Urinary bladder (tissue), 4 donors: ENCODE measurements around the gene ADK. TPM values are rescaled to one million over a fixed set of nuclear protein-coding genes. Genes with fewer than 3 reads are reported as not detected.
"Not testable (repeated sequence)": the region's sequence is repeated elsewhere in the genome, so short reads cannot be mapped to it uniquely, and the experiment has no call there.

Experiments used
- DNase-seq: peaks from one replicate; pipeline ENCODE4 v3.0.0-alpha.2; 2015; ENCODE audit errors: extremely low spot score
- H3K27ac ChIP-seq: one replicate; pipeline ENCODE4 v1.5.1; 2013; ENCODE audit warnings: low read depth, mild to moderate bottlenecking, moderate library complexity
- H3K36me3 ChIP-seq: one replicate; pipeline ENCODE4 v1.6.1; 2013; ENCODE audit warnings: mild to moderate bottlenecking, moderate library complexity; ENCODE audit not compliant: insufficient read depth
- H3K4me1 ChIP-seq: one replicate; pipeline ENCODE4 v1.6.1; 2013; ENCODE audit warnings: mild to moderate bottlenecking, moderate library complexity; ENCODE audit not compliant: insufficient read depth
- H3K4me3 ChIP-seq: one replicate; pipeline ENCODE4 v1.5.1; 2013; ENCODE audit warnings: low read depth, low read length
- WGBS: extraction: QIAGEN DNeasy Blood & Tissue Kit; methylation state at CpG from one replicate; pipeline ENCODE4 v1.1.7; 2013; 5-methylcytosine and 5-hydroxymethylcytosine counted together
- polyA plus RNA-seq: library from polyadenylated mRNA; stranded (reverse); fragments of 200-250 nt; gene quantifications from one replicate; pipeline ENCODE4 v1.2.3, GENCODE V29; 2013
- total RNA-seq: library from RNA; depleted of rRNA; stranded (reverse); fragments of >200 nt; gene quantifications from one replicate; pipeline ENCODE4 v1.2.3, GENCODE V29; 2014
- donor health status: healthy with polysubstance abuse.
- donor health status: healthy.

Gene ADK
- total and polyA plus RNA-seq, 2 donors: 14.2 to 42.8 TPM

DNA sequence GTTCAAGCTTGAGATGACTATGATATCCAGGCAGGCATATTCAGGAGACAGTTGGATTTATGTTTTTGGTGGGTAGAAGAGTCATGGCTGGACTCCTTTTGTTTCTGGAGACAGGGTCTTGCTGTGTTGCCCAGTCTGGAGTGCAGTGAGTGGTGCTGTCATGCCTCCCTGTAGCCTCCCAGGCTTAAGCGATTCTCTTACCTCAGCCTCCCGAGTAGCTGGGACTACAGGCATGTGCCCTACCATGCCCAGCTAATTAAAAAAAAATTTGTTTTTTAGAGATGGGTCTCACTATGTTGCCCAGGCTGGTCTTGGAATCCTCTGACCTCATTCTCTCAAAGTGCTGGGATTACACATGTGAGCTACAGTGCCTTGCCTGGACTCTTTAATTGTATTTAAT lies 62.0 kb downstream of the ADK start:
- no peak for DNase-seq
- 98% methylated on average over 2 of the region's 2 CpGs for WGBS
- H3K27ac ChIP-seq: no peak overlapping the region
- no peak overlapping the region for H3K4me3 ChIP-seq
- no peaks in the 10 kb centered on the region for H3K36me3 ChIP-seq
- no peaks in the 10 kb centered on the region for H3K4me1 ChIP-seq

DNA sequence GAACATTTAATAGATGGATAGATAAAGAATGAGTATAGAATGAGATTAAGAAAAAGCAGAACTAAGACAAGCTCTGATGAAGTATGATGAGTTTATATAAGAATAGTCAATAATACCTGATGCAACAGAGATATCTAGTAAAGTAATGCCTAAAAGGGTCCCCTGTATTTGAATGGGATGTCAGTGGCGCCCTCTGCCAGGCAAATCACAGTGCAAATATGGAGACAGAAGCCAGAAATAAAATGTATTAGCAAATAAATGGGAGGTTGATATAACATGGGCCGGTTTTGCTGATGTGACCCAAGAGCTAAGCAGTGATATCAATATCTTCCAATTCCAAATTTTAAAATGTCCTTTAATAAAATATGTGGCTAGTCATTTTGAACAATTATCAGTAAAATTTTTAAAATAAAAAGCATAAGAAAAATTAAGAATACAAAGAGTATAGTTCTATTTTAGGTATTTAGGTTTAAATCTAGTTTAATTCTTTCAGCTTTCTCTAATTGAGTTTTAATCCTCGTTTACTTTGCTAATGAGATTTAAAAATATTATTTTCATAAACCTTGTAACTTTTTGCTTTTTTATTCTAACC lies 62.6 kb downstream of the ADK start:
- no peak overlapping the region for H3K4me3 ChIP-seq
- H3K4me1 ChIP-seq: no peaks in the 10 kb centered on the region
- WGBS: 67% methylated on average over 3 of the region's 3 CpGs
- no peak for DNase-seq
- H3K27ac ChIP-seq: no peak overlapping the region
- H3K36me3 ChIP-seq: no peaks in the 10 kb centered on the region

- 95% methylated on average over 13 of the region's 13 CpGs for WGBS
- H3K36me3 ChIP-seq, H3K27ac ChIP-seq, H3K4me3 ChIP-seq, H3K4me1 ChIP-seq, DNase-seq: not testable (repeated sequence)
These were observed 66.1 kb downstream of the ADK start for GRCh38 chr10:74217110-74217509.

DNA sequence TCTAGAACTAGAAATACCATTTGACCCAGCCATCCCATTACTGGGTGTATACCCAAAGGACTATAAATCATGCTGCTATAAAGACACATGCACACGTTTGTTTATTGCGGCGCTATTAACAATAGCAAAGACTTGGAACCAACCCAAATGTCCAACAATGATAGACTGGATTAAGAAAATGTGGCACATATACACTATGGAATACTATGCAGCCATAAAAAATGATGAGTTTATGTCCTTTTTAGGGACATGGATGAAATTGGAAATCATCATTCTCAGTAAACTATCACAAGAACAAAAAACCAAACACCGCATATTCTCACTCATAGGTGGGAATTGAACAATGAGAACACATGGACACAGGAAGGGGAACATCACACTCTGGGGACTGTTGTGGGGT lies 71.4 kb downstream of the ADK start:
- not testable (repeated sequence) for H3K27ac ChIP-seq, H3K4me1 ChIP-seq, H3K4me3 ChIP-seq, DNase-seq, H3K36me3 ChIP-seq
- 84% methylated on average over 3 of the region's 4 CpGs for WGBS

- no peak overlapping the region for H3K4me3 ChIP-seq
- no peak for DNase-seq
- 80% methylated on average over 9 of the region's 9 CpGs for WGBS
- H3K27ac ChIP-seq: no peak overlapping the region
- H3K4me1 ChIP-seq: no peaks in the 10 kb centered on the region
- no peaks in the 10 kb centered on the region for H3K36me3 ChIP-seq
These were observed 72.9 kb downstream of the ADK start for GRCh38 chr10:74223755-74224529.

DNA sequence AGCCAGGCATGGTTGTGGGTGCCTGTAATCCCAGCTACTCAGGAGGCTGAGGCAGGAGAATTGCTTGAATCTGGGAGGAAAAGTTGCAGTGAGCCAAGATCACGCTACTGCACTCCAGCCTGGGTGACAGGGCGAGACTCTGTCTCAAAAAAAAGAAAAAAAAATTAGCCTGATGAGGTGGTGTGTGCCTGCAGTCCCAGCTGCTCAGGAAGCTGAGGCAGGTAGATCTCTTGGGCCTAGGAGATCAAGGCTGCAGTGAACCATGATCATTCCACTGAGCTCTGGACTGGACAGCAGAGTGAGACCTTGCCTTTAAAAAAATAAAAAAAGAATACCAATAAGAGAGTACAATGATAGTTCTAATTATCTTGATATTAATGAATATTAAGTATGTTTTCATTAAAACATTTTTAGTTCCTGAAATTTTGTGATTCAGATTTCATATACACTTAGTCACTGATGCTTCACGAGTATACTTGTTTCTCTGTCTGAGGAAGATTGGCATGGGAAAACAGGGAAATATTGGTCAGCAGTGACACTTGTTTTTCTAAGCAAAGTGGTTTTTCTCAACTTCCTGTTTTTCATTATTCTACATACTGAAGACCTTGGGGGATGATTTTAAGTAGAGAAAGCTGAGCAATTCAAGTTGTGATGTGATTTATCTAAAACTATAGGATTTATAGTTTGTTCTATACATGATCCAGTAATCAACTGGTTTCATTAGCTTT lies 76.8 kb downstream of the ADK start:
- H3K4me1 ChIP-seq: no peaks in the 10 kb centered on the region
- H3K4me3 ChIP-seq: no peak overlapping the region
- 81% methylated on average over 3 of the region's 3 CpGs for WGBS
- no peak overlapping the region for H3K27ac ChIP-seq
- DNase-seq: no peak
- no peaks in the 10 kb centered on the region for H3K36me3 ChIP-seq

DNA sequence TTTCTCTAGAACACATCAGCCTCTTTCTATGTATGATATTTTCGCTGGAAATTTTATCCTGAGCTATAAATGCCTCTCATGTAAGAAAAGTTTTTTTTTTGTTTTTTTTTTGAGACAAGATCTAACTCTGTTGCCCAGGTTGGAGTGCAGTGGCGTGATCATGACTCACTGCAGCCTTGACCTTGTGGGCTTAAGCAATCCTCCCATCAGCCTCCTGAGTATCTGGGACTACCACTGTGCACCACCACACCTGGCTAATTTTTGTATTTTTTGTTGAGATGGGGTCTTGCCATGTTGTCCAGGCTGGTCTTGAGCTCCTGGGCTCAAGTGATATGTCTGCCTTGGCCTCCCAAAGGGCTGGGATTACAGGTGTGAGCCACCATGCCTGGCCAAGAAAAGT lies 80.4 kb downstream of the ADK start:
- H3K4me1 ChIP-seq: no peaks in the 10 kb centered on the region
- no peak overlapping the region for H3K27ac ChIP-seq
- WGBS: 89% methylated on average over 2 of the region's 2 CpGs
- no peaks in the 10 kb centered on the region for H3K36me3 ChIP-seq
- DNase-seq: no peak
- H3K4me3 ChIP-seq: no peak overlapping the region

DNA sequence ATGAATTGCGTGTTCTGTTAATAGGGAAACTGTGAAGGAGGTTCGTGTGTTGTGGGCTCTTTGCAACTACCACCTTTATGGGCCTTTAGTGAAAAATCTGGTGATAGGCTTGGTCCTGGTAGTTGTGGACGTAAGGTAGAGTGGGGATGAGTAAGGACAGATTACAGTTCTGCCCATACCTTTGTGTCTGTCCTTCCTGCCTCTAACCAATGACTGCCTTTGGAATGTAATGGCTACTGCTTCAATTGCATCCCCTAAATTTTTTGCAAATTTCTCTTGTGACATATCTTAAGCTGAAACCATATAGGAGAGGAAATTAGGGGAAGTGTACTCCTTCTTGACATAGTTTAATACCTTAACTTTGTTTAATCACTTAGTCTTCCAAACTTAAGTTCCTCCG lies 82.3 kb downstream of the ADK start:
- WGBS: 90% methylated on average over 4 of the region's 4 CpGs
- Histone ChIP-seq H3K27ac (no peak overlapping the region), H3K4me3 (no peak overlapping the region), H3K36me3 (no peaks in the 10 kb centered on the region), H3K4me1 (no peaks in the 10 kb centered on the region)
- DNase-seq: no peak

GRCh38 chr10:74234569-74234968 lies 83.5 kb downstream of the ADK start:
- Histone ChIP-seq H3K36me3 (no peaks in the 10 kb centered on the region), H3K27ac (no peak overlapping the region), H3K4me1 (no peaks in the 10 kb centered on the region), H3K4me3 (no peak overlapping the region)
- WGBS: 77% methylated on average over 1 of the region's 1 CpG
- DNase-seq: no peak

GRCh38 chr10:74238031-74238431 lies 87.0 kb downstream of the ADK start:
- WGBS: 80% methylated on average over 6 of the region's 6 CpGs

GRCh38 chr10:74238516-74238915 lies 87.5 kb downstream of the ADK start:
- Histone ChIP-seq H3K27ac (no peak overlapping the region), H3K4me3 (no peak overlapping the region), H3K36me3 (no peaks in the 10 kb centered on the region), H3K4me1 (no peaks in the 10 kb centered on the region)
- 98% methylated on average over 2 of the region's 2 CpGs for WGBS
- DNase-seq: no peak

More at GRCh38 chr10:74238031-74238431, 87.0 kb downstream of the ADK start:
- no peak overlapping the region for H3K27ac ChIP-seq
- no peaks in the 10 kb centered on the region for H3K36me3 ChIP-seq
- DNase-seq: no peak
- no peak overlapping the region for H3K4me3 ChIP-seq
- H3K4me1 ChIP-seq: no peaks in the 10 kb centered on the region

- H3K27ac ChIP-seq: no peak overlapping the region
- H3K4me3 ChIP-seq: no peak overlapping the region
- H3K36me3 ChIP-seq: no peaks in the 10 kb centered on the region
- WGBS: 93% methylated on average over 10 of the region's 10 CpGs
- DNase-seq: no peak
- no peaks in the 10 kb centered on the region for H3K4me1 ChIP-seq
These were observed 92.0 kb downstream of the ADK start for GRCh38 chr10:74243067-74243466.

- DNase-seq: peak; percentile 10
- no peaks in the 10 kb centered on the region for H3K36me3 ChIP-seq
- 6% methylated on average over 3 of the region's 3 CpGs for WGBS
- H3K27ac ChIP-seq: no peak overlapping the region
- H3K4me1 ChIP-seq: no peaks in the 10 kb centered on the region
- no peak overlapping the region for H3K4me3 ChIP-seq
These were observed 93.2 kb downstream of the ADK start for GRCh38 chr10:74244097-74244685.

DNA sequence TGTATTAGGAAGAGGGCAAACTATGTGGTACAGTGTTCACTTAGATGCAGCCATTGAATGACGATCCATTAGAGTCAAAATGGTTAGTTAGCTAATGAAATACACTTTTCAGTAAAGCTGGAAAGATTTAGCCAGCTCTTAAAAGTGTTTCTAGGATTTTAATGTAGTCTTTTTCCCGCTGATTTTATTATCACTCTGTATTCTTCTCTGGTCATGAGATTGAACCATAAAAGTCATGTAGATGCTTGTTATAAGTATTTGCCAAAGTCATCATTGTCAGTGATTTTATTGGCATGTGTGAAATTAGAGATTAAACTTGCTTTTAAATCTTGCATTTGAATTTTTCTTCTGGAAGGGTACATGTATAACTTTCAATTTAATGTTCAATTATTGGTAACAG lies 93.8 kb downstream of the ADK start:
- Histone ChIP-seq H3K27ac (no peak overlapping the region), H3K4me3 (no peak overlapping the region), H3K36me3 (no peaks in the 10 kb centered on the region), H3K4me1 (no peaks in the 10 kb centered on the region)
- 92% methylated on average over 2 of the region's 2 CpGs for WGBS
- DNase-seq: no peak
